ENCODE data around the gene TTN. TPM values are rescaled to one million over a fixed set of nuclear protein-coding genes. Genes with fewer than 3 reads are reported as not detected.

Gene TTN
- total RNA-seq, 1 donor from 2014 or later, result 1.3 TPM

- DNase-seq (ENCODE audit: low spot score), result no peak
- H3K4me3 ChIP-seq, result no peak overlapping the region
- no peak overlapping the region for H2AFZ ChIP-seq (replicated peaks)
- no peaks in the 10 kb centered on the region for H3K27me3 ChIP-seq
- H3K36me3 Mint-ChIP-seq, result peaks cover 29% of the 10 kb centered on the region
- no peaks in the 10 kb centered on the region for H3K9me3 Mint-ChIP-seq
- no peaks in the 10 kb centered on the region for H3F3A ChIP-seq (ENCODE audit: low read depth)
- H3K36me3 ChIP-seq, result no peaks in the 10 kb centered on the region
- no peaks in the 10 kb centered on the region for H3K79me2 ChIP-seq (ENCODE audit: low read depth)
- H3K9ac ChIP-seq, result no peak overlapping the region
- no peaks in the 10 kb centered on the region for H3K4me1 ChIP-seq
- H3K27ac ChIP-seq, result no peak overlapping the region
- no peak overlapping the region for H3K27ac Mint-ChIP-seq
- H3K27me3 Mint-ChIP-seq (ENCODE audit: insufficient read depth, low read depth), result no peaks in the 10 kb centered on the region
- H3K9me3 ChIP-seq (ENCODE audit: low read depth), result no peaks in the 10 kb centered on the region
- no peak overlapping the region for H3K4me2 ChIP-seq
- H4K20me1 ChIP-seq (ENCODE audit: low read depth), result no peaks in the 10 kb centered on the region
- H3K4me1 Mint-ChIP-seq, result no peaks in the 10 kb centered on the region
- H3K4me3 Mint-ChIP-seq, result no peak overlapping the region
- no peak for TF ChIP-seq CTCF (IDR thresholded peaks at IDR 0.05)
- no peak for TF ChIP-seq EZH2 (IDR thresholded peaks at IDR 0.05)
Observed at GRCh38 chr2:178592655-178593054, 214.6 kb downstream of the TTN start.

- Mint-ChIP-seq H3K27ac (no peak overlapping the region), H3K4me3 (no peak overlapping the region), H3K27me3 (ENCODE audit: insufficient read depth, low read depth) (no peaks in the 10 kb centered on the region), H3K9me3 (no peaks in the 10 kb centered on the region), H3K4me1 (no peaks in the 10 kb centered on the region), H3K36me3 (peaks cover 29% of the 10 kb centered on the region)
- no peaks in the 10 kb centered on the region for H3F3A ChIP-seq (ENCODE audit: low read depth)
- no peaks in the 10 kb centered on the region for H4K20me1 ChIP-seq (ENCODE audit: low read depth)
- no peak overlapping the region for H3K9ac ChIP-seq
- no peaks in the 10 kb centered on the region for H3K9me3 ChIP-seq (ENCODE audit: low read depth)
- H3K36me3 ChIP-seq, result no peaks in the 10 kb centered on the region
- TF ChIP-seq CTCF (IDR thresholded peaks at IDR 0.05), result no peak
- no peak for TF ChIP-seq EZH2 (IDR thresholded peaks at IDR 0.05)
- TF ChIP-seq EZH2phosphoT487 (IDR thresholded peaks at IDR 0.05), result no peak
- no peak overlapping the region for H3K4me3 ChIP-seq
- DNase-seq (ENCODE audit: low spot score), result no peak
- H3K4me2 ChIP-seq, result no peak overlapping the region
- no peaks in the 10 kb centered on the region for H3K4me1 ChIP-seq
- no peaks in the 10 kb centered on the region for H3K27me3 ChIP-seq
- no peak overlapping the region for H3K27ac ChIP-seq
- no peak overlapping the region for H2AFZ ChIP-seq (replicated peaks)
- H3K79me2 ChIP-seq (ENCODE audit: low read depth), result no peaks in the 10 kb centered on the region
Observed at GRCh38 chr2:178589335-178589734, 217.9 kb downstream of the TTN start.

- Histone ChIP-seq H3F3A (ENCODE audit: low read depth) (no peaks in the 10 kb centered on the region), H4K20me1 (ENCODE audit: low read depth) (no peaks in the 10 kb centered on the region), H3K4me1 (no peaks in the 10 kb centered on the region), H2AFZ (replicated peaks) (no peak overlapping the region), H3K27me3 (no peaks in the 10 kb centered on the region), H3K36me3 (no peaks in the 10 kb centered on the region), H3K9ac (no peak overlapping the region), H3K4me2 (no peak overlapping the region), H3K9me3 (ENCODE audit: low read depth) (no peaks in the 10 kb centered on the region), H3K4me3 (no peak overlapping the region), H3K27ac (no peak overlapping the region), H3K79me2 (ENCODE audit: low read depth) (no peaks in the 10 kb centered on the region)
- Mint-ChIP-seq H3K4me1 (no peaks in the 10 kb centered on the region), H3K27me3 (ENCODE audit: insufficient read depth, low read depth) (no peaks in the 10 kb centered on the region), H3K27ac (no peak overlapping the region), H3K36me3 (peaks cover 12% of the 10 kb centered on the region), H3K9me3 (no peaks in the 10 kb centered on the region), H3K4me3 (no peak overlapping the region)
- TF ChIP-seq CTCF (IDR thresholded peaks at IDR 0.05) (no peak), EZH2phosphoT487 (IDR thresholded peaks at IDR 0.05) (no peak), EZH2 (IDR thresholded peaks at IDR 0.05) (no peak)
- DNase-seq (ENCODE audit: low spot score), result no peak
Observed at GRCh38 chr2:178584666-178585065, 222.6 kb downstream of the TTN start.

GRCh38 chr2:178579006-178579405, 228.2 kb downstream of the TTN start:
- Histone ChIP-seq H3K4me2 (no peak overlapping the region), H3K4me3 (no peak overlapping the region), H3K27ac (no peak overlapping the region), H3K9ac (no peak overlapping the region), H3K79me2 (ENCODE audit: low read depth) (no peaks in the 10 kb centered on the region), H3K4me1 (no peaks in the 10 kb centered on the region), H3K9me3 (ENCODE audit: low read depth) (no peaks in the 10 kb centered on the region), H2AFZ (replicated peaks) (no peak overlapping the region), H3K27me3 (no peaks in the 10 kb centered on the region), H4K20me1 (ENCODE audit: low read depth) (no peaks in the 10 kb centered on the region), H3F3A (ENCODE audit: low read depth) (no peaks in the 10 kb centered on the region), H3K36me3 (peaks cover 5% of the 10 kb centered on the region)
- H3K4me3 Mint-ChIP-seq, result no peak overlapping the region
- H3K36me3 Mint-ChIP-seq, result peaks cover 33% of the 10 kb centered on the region
- TF ChIP-seq EZH2phosphoT487 (IDR thresholded peaks at IDR 0.05) (no peak), EZH2 (IDR thresholded peaks at IDR 0.05) (no peak), CTCF (IDR thresholded peaks at IDR 0.05) (no peak)
- no peaks in the 10 kb centered on the region for H3K4me1 Mint-ChIP-seq
- H3K27ac Mint-ChIP-seq, result no peak overlapping the region
- H3K27me3 Mint-ChIP-seq (ENCODE audit: insufficient read depth, low read depth), result no peaks in the 10 kb centered on the region
- no peaks in the 10 kb centered on the region for H3K9me3 Mint-ChIP-seq
- no peak for DNase-seq (ENCODE audit: low spot score)
